ENCODE measurements around the gene LYZL2.
"Not testable (repeated sequence)": the region's sequence is repeated elsewhere in the genome, so short reads cannot be mapped to it uniquely, and the experiment has no call there.

LYZL2 gene

DNA sequence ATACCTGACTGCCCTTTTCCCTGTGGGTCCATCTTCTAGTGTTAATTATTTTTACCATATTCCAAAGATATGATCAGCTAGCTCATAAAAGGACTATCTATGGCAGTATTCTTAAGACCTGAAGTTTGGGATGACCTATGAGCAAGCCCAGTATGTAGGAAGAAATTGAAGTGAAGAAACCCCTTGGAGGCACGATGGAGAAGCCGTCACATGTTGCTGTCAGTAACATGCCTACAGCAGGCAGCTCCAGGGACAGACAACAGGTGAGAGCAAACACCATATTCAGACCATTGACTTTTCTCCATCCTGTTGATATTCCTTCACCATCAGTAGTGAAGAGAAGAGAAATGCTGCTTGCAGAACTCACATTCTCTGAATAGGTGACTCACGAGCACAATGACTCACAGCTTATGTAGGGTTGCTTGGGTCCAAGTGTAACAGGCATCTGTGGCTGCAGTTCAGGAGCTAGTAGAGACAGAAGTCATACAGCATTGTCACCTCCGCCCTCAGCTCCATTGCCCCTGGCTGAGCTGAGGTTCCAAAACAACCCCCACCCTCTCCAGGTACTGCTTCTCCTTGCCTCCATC is 8.4 kb upstream of the LYZL2 start:
- DNase-seq (ENCODE audit: low read depth), result no peak

DNA sequence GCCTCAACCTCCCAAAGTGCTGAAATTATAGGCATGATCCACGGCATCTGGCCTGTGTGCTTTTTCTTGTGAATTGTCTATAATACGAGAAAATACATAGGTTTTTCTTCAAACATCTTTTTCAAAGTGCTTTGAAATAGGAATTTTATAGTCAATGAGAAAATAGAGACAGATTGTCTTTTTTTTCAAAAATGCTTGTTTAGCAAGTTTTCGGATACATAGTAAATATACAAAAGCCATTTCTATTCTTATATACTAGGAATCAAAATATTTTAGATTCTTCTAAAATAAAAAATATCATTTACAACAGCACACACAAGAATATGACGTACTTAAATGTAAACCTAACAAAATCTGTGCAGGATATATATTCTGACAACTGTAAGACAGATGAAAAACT is 1.6 kb upstream of the LYZL2 start:
- no peak for DNase-seq (ENCODE audit: low read depth)

DNA sequence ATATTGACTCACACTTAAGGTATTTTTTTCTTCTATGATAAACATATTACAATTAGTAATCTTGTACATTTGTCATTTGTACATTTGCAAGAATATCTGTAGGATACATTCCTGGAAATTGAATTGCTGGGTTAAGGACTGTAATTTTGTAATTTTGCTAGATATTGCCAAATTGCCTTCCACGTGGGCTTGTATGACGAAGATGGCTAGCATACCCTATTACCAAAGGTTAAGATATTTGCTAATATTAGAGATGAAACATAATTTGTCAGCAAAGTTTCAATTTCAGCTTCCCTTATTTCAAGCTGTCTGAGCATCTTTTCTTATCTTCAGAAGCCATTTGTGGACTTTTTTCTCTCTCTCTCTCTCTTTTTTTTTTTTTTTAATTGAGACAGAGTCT is 1.0 kb upstream of the LYZL2 start:
- DNase-seq (ENCODE audit: low read depth), result no peak

DNA sequence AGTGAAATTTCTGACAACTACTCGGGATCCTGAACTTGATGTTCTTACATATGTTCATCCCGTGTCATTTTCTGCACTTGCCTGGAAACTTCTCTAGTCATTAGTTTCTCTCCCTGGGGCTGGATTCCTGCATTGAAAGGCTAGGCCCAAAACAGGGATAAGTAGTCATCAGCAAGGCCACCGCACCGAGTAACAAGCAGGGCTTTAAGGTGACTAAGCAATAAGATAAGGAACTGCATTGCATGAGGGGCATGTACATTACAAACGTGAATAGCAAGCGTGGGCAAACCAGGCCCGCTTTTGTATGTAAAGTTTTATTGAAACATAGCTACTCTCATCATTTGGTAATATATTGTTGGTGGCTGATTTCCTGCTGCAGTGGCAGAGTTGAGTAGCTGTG is 977 bp downstream of the LYZL2 start:
- DNase-seq (ENCODE audit: low read depth), result not testable (repeated sequence)

DNA sequence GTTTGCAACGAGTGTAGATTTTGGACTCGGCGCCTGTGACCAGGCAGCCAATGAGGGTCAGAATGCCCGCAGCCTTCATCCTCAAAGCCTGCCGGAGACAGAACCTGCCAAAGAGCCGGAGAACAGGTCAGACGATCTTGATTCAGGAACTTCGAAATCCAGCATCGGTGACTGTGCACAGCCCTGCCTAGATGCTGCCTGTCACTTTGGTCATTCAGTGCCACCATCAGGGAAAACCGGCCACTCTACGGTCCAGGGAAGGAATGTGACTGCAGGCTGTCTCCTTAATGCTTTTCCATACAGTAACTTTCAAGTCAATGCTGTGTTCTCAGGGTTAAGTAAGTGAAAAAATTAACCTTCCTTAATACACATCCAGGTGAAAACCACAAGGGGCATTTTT is 2.7 kb downstream of the LYZL2 start:
- DNase-seq (ENCODE audit: low read depth), result not testable (repeated sequence)

DNA sequence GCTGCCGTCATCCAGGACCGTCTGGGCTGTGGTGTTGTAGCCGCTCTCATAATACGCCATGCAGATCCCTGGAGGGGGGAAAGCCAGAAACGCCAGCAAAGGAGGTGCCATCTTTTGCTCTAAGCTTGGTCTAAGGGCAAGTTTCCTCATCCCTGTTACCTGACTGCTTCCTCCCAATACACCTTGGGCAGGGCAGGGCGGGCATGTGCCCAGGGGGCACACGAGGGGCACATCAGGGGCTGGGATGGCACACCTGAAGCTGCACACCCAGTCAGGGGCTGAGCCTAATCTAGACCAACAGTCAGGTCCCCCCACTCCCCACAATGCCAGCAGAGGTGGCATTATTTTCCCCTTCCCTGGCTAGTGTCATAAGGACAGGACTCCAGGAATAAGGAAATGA is 3.4 kb downstream of the LYZL2 start:
- DNase-seq (ENCODE audit: low read depth), result not testable (repeated sequence)

DNA sequence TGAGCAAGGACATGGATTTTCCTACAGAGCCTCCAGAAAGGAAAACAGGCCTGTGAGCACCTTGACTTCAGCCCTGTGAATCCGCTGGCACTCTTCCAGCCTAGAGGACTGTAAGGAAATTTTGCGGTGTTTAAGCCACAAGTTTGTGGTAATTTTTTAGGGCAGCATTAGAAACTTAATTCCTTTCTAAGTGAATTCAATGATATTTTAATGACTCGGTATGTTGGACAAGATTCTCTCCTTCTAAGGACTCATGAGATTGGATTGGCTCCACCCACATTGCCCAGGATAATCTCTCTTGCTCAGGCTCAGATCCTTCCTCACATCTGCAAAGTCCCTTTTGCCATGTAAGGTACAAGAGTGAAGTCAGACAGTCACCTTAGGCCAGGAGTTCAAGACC is 4.5 kb downstream of the LYZL2 start:
- DNase-seq (ENCODE audit: low read depth), result no peak

DNA sequence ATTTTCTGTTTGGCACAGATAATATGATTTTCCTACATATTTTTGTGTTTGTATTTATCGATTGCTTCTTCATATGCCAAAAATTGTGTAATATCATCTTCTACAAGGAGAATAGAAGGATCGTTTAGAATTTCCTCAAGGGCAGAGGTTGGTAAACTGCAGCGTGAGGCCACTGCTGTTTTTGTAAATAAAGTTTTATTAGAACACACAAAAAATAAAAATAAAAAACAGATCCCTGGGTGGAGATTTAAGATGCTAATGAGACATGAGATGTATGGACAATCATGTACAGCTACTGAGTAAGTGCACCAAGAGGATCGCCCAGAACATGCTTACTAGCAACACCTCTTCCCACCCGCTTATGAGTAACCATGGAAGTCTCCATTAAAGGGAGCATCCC is 9.6 kb downstream of the LYZL2 start:
- no peak for DNase-seq (ENCODE audit: low read depth)

DNA sequence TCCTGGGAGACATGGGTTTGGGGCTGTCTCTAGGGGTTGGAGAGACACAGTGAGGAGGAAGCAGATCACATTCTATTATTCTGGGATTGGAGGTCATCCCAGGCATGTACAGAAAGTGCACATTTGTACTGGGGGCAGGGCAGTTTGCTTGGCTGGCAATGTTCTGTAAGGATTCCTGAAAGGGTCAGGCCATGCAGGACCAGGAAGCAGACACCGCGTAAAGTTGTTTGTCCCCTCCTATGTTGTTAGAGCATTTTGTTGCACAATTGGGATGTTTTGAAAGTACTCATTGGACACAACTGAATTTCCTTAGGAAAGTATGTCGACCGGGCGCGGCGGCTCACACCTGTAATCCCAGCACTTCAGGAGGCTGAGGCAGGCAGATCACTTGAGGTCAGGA is 12.5 kb downstream of the LYZL2 start:
- no peak for DNase-seq (ENCODE audit: low read depth)

DNA sequence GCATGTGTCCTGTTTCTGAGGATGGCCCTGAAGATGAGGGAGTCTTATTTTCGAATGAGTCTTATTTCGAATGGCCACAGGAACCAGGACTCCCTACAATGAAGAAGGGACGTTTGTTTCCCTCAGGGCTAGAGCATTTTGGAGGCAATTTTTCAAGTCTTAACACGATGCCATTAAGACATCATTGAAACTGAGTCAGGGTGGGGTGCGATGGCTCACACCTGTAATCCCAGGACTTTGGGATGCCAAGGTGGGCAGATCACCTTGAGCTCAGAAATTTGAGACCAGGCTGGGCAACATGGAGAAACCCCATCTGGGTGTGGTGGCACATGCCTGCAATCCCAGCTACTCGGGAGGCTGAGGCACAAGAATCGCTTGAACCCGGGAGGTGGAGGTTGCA is 18.5 kb downstream of the LYZL2 start:
- not testable (repeated sequence) for DNase-seq (ENCODE audit: low read depth)

DNA sequence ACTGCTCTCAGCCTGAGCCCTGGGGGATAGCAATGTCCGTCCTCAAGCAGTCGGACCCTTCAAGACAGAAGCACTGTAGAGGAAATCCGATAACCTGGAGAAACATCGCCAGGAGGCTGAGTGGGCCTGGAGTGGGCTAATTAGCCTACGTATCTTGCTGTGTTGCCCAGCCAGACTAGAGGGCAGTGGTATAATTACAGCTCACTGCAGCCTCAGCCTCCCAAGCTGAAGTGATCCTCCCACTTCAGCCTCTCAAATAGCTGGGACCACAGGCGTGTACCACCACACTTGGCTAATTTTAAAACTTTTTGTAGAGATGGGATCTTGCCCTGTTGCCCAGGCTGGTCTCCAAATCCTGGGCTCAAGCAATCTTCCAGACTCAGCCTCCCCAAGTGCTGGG is 21.7 kb downstream of the LYZL2 start:
- DNase-seq (ENCODE audit: low read depth), result no peak

DNA sequence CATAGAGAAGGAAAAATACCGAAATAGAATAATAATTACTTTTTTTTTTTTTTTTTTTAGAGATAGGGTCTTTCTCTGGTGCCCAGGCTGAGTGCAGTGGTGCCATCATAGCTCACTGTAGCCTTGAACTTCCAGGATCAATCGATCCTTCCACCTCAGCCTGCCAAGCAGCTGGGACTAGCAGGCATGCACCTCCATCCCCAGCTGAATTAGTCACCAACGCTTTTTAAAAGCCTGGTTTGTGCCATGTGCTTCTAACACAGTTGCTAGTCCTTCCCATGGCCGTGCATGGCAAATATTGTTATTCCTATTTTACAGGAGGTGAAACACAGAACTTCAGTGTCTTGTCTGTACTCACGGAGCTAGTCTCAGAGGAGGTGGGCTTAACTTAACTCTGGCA is 23.2 kb downstream of the LYZL2 start:
- no peak for DNase-seq (ENCODE audit: low read depth)

DNA sequence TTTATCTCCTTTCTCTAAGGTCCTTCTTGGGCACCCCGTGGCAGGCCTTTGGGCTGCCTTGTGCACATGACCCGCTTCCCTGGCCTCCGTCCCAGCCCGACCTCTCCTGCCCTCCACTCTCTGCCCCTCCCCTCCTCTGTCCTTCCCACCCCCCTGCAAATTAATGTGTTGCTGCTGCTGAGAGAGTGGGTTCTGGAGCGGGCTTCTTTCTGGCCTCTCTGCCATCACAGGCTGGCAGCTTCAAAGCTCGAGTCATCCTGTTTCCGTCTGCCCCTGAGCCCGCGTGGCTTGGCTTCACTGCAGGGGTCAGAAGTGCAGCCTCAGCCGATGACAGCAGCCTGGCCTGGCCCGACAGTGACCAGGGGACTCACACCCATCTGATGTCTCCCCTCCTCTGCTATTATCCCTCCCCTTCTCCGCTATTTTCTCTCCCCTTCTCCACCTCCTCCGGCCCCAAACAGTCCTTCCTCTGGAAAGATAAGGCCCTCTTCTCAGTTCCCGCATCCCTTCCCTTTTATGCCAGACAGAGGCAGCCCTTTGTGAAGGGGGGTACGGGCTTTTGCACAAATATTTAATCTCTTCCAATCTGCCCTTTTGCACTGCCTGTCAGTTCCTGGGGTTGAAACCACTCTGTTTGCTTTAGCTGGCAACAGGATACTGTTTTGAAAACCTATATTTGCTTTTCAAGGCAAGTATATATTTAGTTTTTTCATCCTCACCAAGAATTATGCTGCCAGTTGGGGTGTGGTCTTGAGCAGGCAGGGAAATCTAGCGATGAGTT is 24.0 kb downstream of the LYZL2 start:
- DNase-seq (ENCODE audit: low read depth), result not testable (repeated sequence)

DNA sequence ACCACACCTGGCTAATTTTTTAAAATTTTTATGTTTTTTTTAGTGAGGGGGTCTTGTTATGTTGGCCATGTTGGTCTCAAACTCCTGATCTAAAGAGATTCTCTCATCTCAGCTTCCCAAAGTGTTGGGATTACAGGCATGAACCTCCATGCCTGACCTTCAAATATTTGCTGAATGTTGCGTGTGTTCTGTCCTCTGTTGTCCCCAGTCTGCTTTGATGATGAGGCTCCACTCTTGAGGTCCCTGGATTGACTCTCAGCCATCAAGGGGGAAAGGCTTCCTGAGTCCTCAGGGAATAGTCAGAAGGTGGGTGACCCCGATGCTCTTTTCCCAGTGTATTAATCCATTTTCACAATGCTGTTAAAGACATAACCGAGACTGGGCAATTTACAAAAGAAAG is 26.0 kb downstream of the LYZL2 start:
- no peak for DNase-seq (ENCODE audit: low read depth)

DNA sequence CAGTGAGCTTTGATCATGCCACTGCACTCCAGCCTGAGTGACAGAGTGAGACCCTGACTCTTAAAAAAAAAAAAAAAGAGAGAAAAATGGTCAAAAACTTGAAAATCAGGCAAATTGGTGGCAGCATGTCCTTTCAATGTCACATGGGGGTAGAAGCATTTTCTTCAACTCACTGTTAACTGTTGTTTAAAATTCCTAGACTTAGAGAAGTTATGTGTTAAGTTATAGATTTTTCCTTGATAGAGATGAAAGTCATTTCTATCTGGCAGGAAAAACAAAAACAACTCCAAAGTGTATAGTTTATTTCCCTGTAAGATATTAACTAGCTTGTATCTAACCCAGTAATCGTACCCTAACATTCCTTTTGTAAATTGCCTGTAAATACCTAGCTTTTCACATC is 26.8 kb downstream of the LYZL2 start:
- no peak for DNase-seq (ENCODE audit: low read depth)

DNA sequence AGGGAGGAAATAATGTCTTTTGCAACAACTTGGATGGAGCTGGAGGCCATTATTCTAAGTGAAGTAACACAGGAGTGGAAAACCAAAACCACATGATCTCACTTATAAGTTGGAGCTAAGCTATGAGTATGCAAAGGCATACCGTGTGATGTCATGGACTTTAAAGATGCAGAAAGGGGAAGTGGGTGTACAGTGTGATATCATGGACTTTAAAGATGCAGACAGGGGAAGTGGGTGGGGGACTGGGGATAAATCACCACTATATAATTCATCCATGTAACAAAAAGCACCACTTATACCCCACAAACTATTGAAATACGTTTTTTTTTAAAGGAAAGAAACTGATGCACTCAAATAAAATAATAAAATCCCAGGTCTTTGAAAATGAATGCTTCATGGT is 29.5 kb downstream of the LYZL2 start:
- no peak for DNase-seq (ENCODE audit: low read depth)

DNA sequence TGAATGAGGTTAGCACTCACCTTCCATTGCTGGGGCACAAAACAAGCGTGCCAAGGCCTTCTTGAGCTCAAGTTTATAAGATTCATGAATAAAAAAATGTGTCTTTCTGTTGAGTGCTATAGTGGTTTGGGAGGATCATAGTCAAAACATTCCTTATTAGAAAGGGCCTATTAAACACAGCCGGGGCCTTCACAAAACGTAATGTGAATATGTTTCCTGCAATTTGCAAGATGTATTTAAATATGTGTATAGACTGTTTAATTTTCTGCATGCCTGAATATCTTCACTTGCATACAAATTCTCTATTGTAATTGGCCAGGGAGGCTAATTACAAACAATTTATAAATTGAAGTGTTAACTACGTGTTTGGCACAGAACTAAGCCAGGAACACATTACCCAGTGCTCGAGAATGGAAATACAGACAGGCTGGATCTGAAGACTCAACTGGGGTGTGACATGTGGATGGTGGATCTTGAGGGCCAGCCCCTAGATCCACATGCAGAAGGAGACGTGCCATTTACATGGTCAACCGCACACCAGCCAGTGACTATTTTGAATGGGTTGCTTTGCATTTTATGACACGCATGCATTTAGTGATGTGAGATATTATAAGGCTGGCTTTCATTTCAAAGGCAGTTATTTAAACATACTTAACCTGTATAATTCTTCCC is 31.3 kb downstream of the LYZL2 start:
- DNase-seq (ENCODE audit: low read depth), result no peak

DNA sequence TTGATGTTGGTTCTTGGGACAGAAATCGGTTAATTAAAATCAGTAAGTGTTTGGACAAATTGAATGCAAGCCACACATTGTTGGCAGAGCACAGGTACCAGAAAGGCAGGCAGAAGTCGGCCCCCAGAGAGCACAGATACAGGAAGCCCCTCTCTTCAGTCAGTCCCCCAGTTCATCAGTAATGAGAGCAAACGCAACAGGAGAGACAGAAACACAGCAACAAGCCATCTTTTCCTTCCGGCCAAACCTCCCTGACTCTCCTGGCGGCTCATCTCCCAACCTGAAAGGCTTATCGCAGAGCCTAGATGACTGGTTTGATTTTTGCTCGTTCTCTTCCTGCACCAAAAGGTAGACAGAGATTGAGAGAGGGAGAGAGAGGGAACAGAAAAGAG is 32.1 kb downstream of the LYZL2 start:
- DNase-seq (ENCODE audit: low read depth), result not testable (repeated sequence)

DNA sequence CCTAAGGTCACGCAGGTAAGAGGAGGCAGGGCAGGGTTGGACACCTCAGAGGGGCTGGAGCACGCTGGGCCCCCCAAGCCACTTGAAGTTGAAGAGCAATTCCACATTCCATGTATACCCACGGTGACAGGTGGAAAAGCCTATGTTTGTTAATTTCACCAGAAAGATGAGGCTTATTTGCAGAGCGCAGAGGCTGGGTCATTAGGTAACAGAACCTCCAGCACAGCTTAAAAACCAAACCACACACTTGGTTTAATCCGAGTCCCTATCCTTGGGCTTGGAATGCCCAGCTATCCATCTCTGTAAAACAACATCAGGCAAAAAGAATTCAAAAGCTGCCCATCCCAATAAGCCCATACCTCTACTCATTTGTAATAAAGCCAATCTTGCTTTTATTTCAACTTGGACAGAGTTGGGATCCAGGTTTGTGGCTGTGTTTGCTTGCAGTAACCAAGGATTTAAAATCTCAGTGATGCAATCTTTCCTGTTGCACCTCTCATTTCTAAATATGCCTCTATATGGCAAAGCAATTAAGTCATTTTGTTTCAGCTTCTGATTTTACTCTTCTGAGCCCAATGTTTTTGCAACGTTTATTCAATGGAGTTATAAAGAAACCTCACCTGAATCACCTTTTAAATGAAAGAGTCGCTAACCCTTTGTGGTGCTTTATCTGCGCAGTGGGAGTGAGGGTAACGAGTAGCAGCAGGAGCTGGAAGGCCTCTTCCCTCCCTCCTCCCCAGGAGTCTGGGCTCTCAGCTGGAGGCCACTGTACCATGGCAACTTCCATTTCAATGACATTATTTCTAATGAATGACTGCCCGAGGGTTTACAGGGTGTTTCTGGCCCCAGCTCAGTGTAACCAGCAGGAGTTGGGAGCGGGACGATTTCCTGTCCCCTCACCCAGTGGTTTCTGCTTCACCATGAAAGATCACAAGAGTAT is 32.8 kb downstream of the LYZL2 start:
- DNase-seq (ENCODE audit: low read depth), result not testable (repeated sequence)

DNA sequence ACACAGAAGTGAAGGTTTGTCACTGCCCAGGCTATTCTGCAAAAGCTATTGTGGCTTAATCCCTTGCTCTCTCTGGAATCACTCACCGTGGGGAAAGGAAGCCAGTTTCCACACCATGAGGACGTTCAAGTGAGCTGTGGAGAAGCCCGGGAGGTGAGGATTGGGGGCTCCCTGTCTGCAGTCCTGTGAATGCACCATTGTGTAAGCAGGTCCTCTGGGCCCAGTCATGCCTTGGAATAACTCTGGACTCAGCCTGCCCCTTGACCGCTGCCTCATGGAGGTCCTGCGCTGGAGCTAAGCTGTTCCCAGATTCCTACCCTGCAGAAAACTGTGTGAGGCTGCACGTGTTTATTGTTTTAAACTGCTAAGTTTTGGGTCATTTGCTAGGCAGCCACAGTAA is 33.5 kb downstream of the LYZL2 start:
- DNase-seq (ENCODE audit: low read depth), result no peak

DNA sequence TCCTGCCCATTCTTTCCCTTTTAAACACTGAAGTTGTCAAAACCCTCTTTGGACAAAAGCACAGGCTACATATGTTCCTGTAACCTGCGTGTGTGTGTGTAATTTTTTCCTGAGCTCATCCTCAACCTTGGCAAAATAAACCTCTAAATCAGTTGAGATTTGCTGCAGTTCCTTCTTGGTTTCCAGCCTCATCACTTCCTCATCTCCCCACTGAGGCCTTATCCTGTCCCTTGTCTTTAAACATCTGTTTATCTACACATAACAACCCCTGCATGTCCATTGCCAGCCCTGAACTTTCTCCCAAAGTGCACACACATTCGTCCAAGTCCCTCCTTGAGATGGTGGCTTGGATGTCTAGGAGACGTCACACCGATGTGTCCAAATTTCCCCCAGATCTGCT is 35.5 kb downstream of the LYZL2 start:
- DNase-seq (ENCODE audit: low read depth), result no peak

DNA sequence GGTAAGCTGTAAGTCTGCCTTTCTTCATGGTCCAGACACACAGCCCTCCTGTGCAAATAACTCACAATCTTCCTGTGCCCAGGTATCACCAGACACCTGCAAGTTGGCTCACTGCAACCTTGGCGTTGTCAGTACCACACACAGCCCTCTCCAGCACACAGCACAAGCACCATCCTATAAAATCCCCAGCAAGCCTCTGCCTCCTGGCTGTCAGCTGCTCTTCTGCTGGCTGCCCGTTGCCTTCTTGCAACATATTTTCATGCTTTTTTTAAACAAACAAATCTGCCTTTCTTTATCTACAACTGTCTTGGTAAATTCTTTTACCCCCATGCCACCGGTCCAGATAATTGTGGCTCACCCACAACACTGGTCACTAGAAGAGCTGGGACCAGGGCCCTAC is 36.8 kb downstream of the LYZL2 start:
- not testable (repeated sequence) for DNase-seq (ENCODE audit: low read depth)
